ENCODE data around the gene HS3ST3A1. TPM values are rescaled to one million over a fixed set of nuclear protein-coding genes. Genes with fewer than 3 reads are reported as not detected.

The HS3ST3A1 gene
- total and polyA plus RNA-seq, 2 of the 8 experiments (the other 6 are each of a cell fraction or from before 2014, with no cell fraction given): 5.4 to 5.7 TPM

- 94% methylated on average over 7 of the region's 7 CpGs; no CpG with 5 or more reads in 1 of the 2 experiments for WGBS, 2 experiments (ENCODE audit: extremely low coverage in 1 of 2, insufficient coverage in 1 of 2, insufficient read length in 1 of 2, insufficient replicate concordance in 2 of 2, low coverage in 1 of 2, low lambda C conversion rate in 2 of 2, missing lambda C conversion rate in 1 of 2)
- no peaks in the 10 kb centered on the region for H3K23me2 ChIP-seq (ENCODE audit: low read depth, low read length)
These were observed 9.3 kb downstream of the HS3ST3A1 start for GRCh38 chr17:13592427-13592826.

More at GRCh38 chr17:13592427-13592826, 9.3 kb downstream of the HS3ST3A1 start:
- Histone ChIP-seq H3K14ac (ENCODE audit: insufficient read length) (no peak overlapping the region), H2BK120ac (replicated peaks; ENCODE audit: low read depth, low read length) (no peak overlapping the region), H3K4me1 (replicated peaks in 1 of 4; ENCODE audit: control insufficient read depth in 3 of 4, insufficient read depth in 4 of 4, low read length in 3 of 4) (no peaks in the 10 kb centered on the region), H3K79me2 (ENCODE audit: control insufficient read depth in 1 of 2, insufficient read depth in 2 of 2, low read length in 2 of 2) (no peaks in the 10 kb centered on the region), H3K9ac (replicated peaks in 1 of 4; ENCODE audit: extremely low read depth in 1 of 4, low read depth in 3 of 4, low read length in 3 of 4) (no peak overlapping the region), H3K36me3 (ENCODE audit: control insufficient read depth in 2 of 4, insufficient read depth in 4 of 4, low read length in 3 of 4) (no peaks in the 10 kb centered on the region), H3K4me2 (ENCODE audit: insufficient read depth in 1 of 2, low read depth in 2 of 2, low read length in 2 of 2) (no peak overlapping the region), H3K18ac (ENCODE audit: extremely low read depth, low read length) (no peak overlapping the region), H2BK20ac (ENCODE audit: low read length) (no peak overlapping the region), H3K23ac (ENCODE audit: insufficient read length) (no peak overlapping the region), H3K79me1 (ENCODE audit: low read depth, low read length) (no peaks in the 10 kb centered on the region; the same call in 1 of the 2 replicates), H3K56ac (replicated peaks; ENCODE audit: insufficient read length, low read depth, low read length) (no peak overlapping the region), H4K91ac (replicated peaks; ENCODE audit: insufficient read length, low read length) (no peak overlapping the region), H2BK5ac (ENCODE audit: low read depth, low read length) (no peak overlapping the region), H2AFZ (ENCODE audit: low read length) (no peak overlapping the region), H2BK15ac (ENCODE audit: low read length) (no peak overlapping the region), H3K9me3 (ENCODE audit: insufficient read depth in 2 of 2, low read depth in 1 of 2, low read length in 1 of 2) (no peaks in the 10 kb centered on the region), H4K8ac (ENCODE audit: extremely low read depth, insufficient read depth, low read length) (no peak overlapping the region), H3K4ac (replicated peaks; ENCODE audit: insufficient read length, low read depth, low read length) (no peak overlapping the region), H3K27ac (ENCODE audit: low read depth, low read length) (no peak overlapping the region), H2AK5ac (ENCODE audit: low read depth, low read length) (no peak overlapping the region), H2BK12ac (ENCODE audit: low read depth, low read length) (no peak overlapping the region), H3K27me3 (replicated peaks in 1 of 4; ENCODE audit: control insufficient read depth in 3 of 4, extremely low read depth in 1 of 4, insufficient read depth in 3 of 4, low read length in 3 of 4) (no peaks in the 10 kb centered on the region), H4K20me1 (replicated peaks in 1 of 2; ENCODE audit: control insufficient read depth in 1 of 2, insufficient read depth in 2 of 2, low read length in 2 of 2) (no peaks in the 10 kb centered on the region), H4K5ac (ENCODE audit: insufficient read length, low read depth, low read length) (no peak overlapping the region), H3K4me3 (ENCODE audit: extremely low read depth in 1 of 4, insufficient read depth in 2 of 4, low read depth in 3 of 4, low read length in 4 of 4) (no peak overlapping the region)
- TF ChIP-seq GTF2F1 (IDR thresholded peaks at IDR 0.05; ENCODE audit: borderline replicate concordance, low read depth, low read length): no peak
- TF ChIP-seq BACH1 (IDR thresholded peaks at IDR 0.05; ENCODE audit: low read length): no peak
- no peak for DNase-seq (ENCODE audit: low read depth in 1 of 2, low spot score in 2 of 2)
- CTCF ChIA-PET (ENCODE audit: partially characterized antibody): interaction anchor here (0.6 kb wide), 1 partner anchor 170 kb away, joined by 3 read pairs; no protein-coding TSS in a partner anchor
- POLR2A ChIA-PET (ENCODE audit: partially characterized antibody): no interaction called here
- no peak for FAIRE-seq
